Ishikawa (cell line): Measurements from ENCODE around the gene RTN4R.

Experiments
- EGR1 ChIP-seq: IDR thresholded peaks from 2 replicates; pipeline ENCODE4 v1.6.1; 2012
- MAX ChIP-seq: IDR thresholded peaks from 2 replicates; pipeline ENCODE4 v1.6.1; 2012
- RAD21 ChIP-seq: IDR thresholded peaks from 2 replicates; pipeline ENCODE4 v1.6.1; 2012; ENCODE audit warnings: low read depth
- TAF1 ChIP-seq: IDR thresholded peaks from 2 replicates; pipeline ENCODE4 v1.6.1; 2012; ENCODE audit warnings: low read depth, mild to moderate bottlenecking
- USF1 ChIP-seq: IDR thresholded peaks from 2 replicates; pipeline ENCODE4 v1.6.1; 2012

GRCh38 chr22:20283674-20284066 is 15.6 kb upstream of the RTN4R start:
- TF ChIP-seq MAX (no peak), EGR1 (no peak), TAF1 (no peak), USF1 (no peak), RAD21 (no peak)
